Mesendoderm (in vitro differentiated cells): Measurements from ENCODE around the gene DCAF11.

Experiments used
- DNase-seq: peaks from one replicate; pipeline ENCODE4 v3.0.0; 2013
- H2AK5ac ChIP-seq: 2 replicates; pipeline ENCODE4 v1.6.1; 2013; ENCODE audit warnings: low read length, inconsistent platforms
- H2BK120ac ChIP-seq: 2 replicates; pipeline ENCODE4 v1.6.1; 2013; ENCODE audit warnings: low read depth, mild to moderate bottlenecking, low read length, moderate library complexity, mixed read lengths
- H2BK15ac ChIP-seq: replicated peaks from 2 replicates; pipeline ENCODE4 v1.6.1; 2013; ENCODE audit warnings: low read depth, mild to moderate bottlenecking, moderate library complexity
- H2BK5ac ChIP-seq: 2 replicates; pipeline ENCODE4 v1.6.1; 2013; ENCODE audit warnings: low read length, inconsistent platforms
- H3K18ac ChIP-seq: 2 replicates; pipeline ENCODE4 v1.6.1; 2013; ENCODE audit warnings: mild to moderate bottlenecking, low read length, mixed read lengths
- H3K23ac ChIP-seq: one replicate; pipeline ENCODE4 v1.6.1; 2013; ENCODE audit warnings: low read length
- H3K27ac ChIP-seq: 2 replicates; pipeline ENCODE4 v1.5.1; 2013; ENCODE audit warnings: low read depth, mild to moderate bottlenecking, inconsistent platforms, low read length, moderate library complexity
- H3K27me3 ChIP-seq: 2 replicates; pipeline ENCODE4 v1.6.1; 2013; ENCODE audit warnings: low read length, control low read depth, mild to moderate bottlenecking, inconsistent platforms; ENCODE audit not compliant: insufficient read depth, poor library complexity
- H3K36me3 ChIP-seq: 2 replicates; pipeline ENCODE4 v1.6.1; 2013; ENCODE audit warnings: low read length, inconsistent platforms; ENCODE audit not compliant: control insufficient read depth, insufficient read depth
- H3K4ac ChIP-seq: one replicate; pipeline ENCODE4 v1.6.1; 2013; ENCODE audit warnings: low read depth, mild to moderate bottlenecking, low read length, moderate library complexity
- H3K4me1 ChIP-seq: 2 replicates; pipeline ENCODE4 v1.6.1; 2013; ENCODE audit warnings: low read depth, low read length, inconsistent platforms; ENCODE audit not compliant: control insufficient read depth
- H3K4me2 ChIP-seq: 2 replicates; pipeline ENCODE4 v1.6.1; 2013; ENCODE audit warnings: low read length
- H3K4me3 ChIP-seq: 2 replicates; pipeline ENCODE4 v1.5.1; 2013; ENCODE audit warnings: mild to moderate bottlenecking, low read length
- H3K56ac ChIP-seq: one replicate; pipeline ENCODE4 v1.6.1; 2013; ENCODE audit warnings: low read length
- H3K79me1 ChIP-seq: 2 replicates; pipeline ENCODE4 v1.6.1; 2013; ENCODE audit warnings: low read length, inconsistent platforms
- H3K79me2 ChIP-seq: 2 replicates; pipeline ENCODE4 v1.6.1; 2013; ENCODE audit warnings: mild to moderate bottlenecking, low read length; ENCODE audit not compliant: control insufficient read depth, insufficient read depth
- H3K9ac ChIP-seq: 2 replicates; pipeline ENCODE4 v1.6.1; 2013; ENCODE audit warnings: low read length, inconsistent platforms
- H4K5ac ChIP-seq: one replicate; pipeline ENCODE4 v1.6.1; 2013; ENCODE audit warnings: low read length
- H4K8ac ChIP-seq: one replicate; pipeline ENCODE4 v1.6.1; 2013; ENCODE audit warnings: low read depth, mild to moderate bottlenecking, control low read depth, low read length, moderate library complexity
- WGBS: extraction: QIAGEN DNeasy Blood & Tissue Kit; methylation state at CpG from one replicate; pipeline ENCODE4 v1.1.7; 2013; ENCODE audit warnings: low lambda C conversion rate, missing lambda C conversion rate; ENCODE audit not compliant: insufficient coverage; ENCODE audit errors: extremely low coverage; 5-methylcytosine and 5-hydroxymethylcytosine counted together

The DCAF11 gene

DNA sequence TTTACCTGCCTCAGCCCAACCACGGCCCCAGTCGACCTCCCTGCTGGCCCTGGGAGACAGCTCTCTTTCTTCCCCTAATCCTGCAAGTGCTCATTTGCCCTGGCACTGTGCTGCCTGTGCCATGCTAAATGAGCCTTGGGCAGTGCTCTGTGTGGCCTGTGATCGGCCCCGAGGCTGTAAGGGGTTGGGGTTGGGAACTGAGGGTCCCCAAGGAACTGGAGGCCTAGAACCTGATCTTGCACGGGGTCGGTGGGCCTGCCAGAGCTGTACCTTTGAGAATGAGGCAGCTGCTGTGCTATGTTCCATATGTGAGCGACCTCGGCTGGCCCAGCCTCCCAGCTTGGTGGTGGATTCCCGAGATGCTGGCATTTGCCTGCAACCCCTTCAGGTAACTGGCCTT is 35.5 kb downstream of the DCAF11 start:
- Histone ChIP-seq H3K79me1 (peaks cover 20% of the 10 kb centered on the region), H3K27me3 (no peaks in the 10 kb centered on the region), H4K8ac (no peak overlapping the region), H4K5ac (no peak overlapping the region), H3K4ac (no peak overlapping the region), H3K56ac (no peak overlapping the region), H3K4me3 (no peak overlapping the region), H3K4me1 (peaks cover 8% of the 10 kb centered on the region), H3K36me3 (peaks cover 12% of the 10 kb centered on the region), H2BK15ac (no peak overlapping the region), H3K9ac (no peak overlapping the region), H2BK5ac (no peak overlapping the region), H3K27ac (no peak overlapping the region), H2AK5ac (no peak overlapping the region), H3K23ac (no peak overlapping the region), H3K4me2 (no peak overlapping the region), H3K18ac (no peak overlapping the region), H3K79me2 (peaks cover 16% of the 10 kb centered on the region), H2BK120ac (no peak overlapping the region)
- no CpG with 5 or more reads among the region's 9 CpGs for WGBS
- DNase-seq: no peak

DNA sequence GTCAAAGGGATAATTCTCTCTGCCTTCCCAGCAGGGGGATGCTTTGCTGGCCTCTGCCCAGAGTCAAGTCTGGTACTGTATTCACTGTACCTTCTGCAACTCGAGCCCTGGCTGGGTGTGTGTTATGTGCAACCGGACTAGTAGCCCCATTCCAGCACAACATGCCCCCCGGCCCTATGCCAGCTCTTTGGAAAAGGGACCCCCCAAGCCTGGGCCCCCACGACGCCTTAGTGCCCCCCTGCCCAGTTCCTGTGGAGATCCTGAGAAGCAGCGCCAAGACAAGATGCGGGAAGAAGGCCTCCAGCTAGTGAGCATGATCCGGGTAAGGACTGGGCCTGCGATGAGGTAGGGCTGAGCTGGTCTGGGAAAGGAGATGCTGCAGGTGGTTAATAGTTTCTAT is 36.0 kb downstream of the DCAF11 start:
- no peak overlapping the region for H3K4ac ChIP-seq
- no peak overlapping the region for H4K5ac ChIP-seq
- no peak overlapping the region for H3K4me3 ChIP-seq
- WGBS: no CpG with 5 or more reads among the region's 9 CpGs
- H4K8ac ChIP-seq: no peak overlapping the region
- H3K4me1 ChIP-seq: peaks cover 8% of the 10 kb centered on the region
- H2AK5ac ChIP-seq: no peak overlapping the region
- H3K27ac ChIP-seq: no peak overlapping the region
- DNase-seq: no peak
- H3K56ac ChIP-seq: no peak overlapping the region
- peaks cover 18% of the 10 kb centered on the region for H3K79me1 ChIP-seq
- peaks cover 16% of the 10 kb centered on the region for H3K36me3 ChIP-seq
- no peak overlapping the region for H3K4me2 ChIP-seq
- no peak overlapping the region for H2BK15ac ChIP-seq
- H3K9ac ChIP-seq: no peak overlapping the region
- H3K23ac ChIP-seq: no peak overlapping the region
- H2BK5ac ChIP-seq: no peak overlapping the region
- no peaks in the 10 kb centered on the region for H3K27me3 ChIP-seq
- no peak overlapping the region for H3K18ac ChIP-seq
- H2BK120ac ChIP-seq: no peak overlapping the region
- H3K79me2 ChIP-seq: peaks cover 16% of the 10 kb centered on the region

GRCh38 chr14:24150993-24151392 is 36.4 kb downstream of the DCAF11 start:
- WGBS: no CpG with 5 or more reads among the region's 9 CpGs
- Histone ChIP-seq H3K36me3 (peaks cover 19% of the 10 kb centered on the region), H3K79me2 (peaks cover 16% of the 10 kb centered on the region), H3K4ac (no peak overlapping the region), H3K4me2 (no peak overlapping the region), H3K27me3 (no peaks in the 10 kb centered on the region), H2BK120ac (no peak overlapping the region), H3K9ac (no peak overlapping the region), H2AK5ac (no peak overlapping the region), H3K27ac (no peak overlapping the region), H3K23ac (no peak overlapping the region), H3K18ac (no peak overlapping the region), H2BK5ac (no peak overlapping the region), H3K56ac (no peak overlapping the region), H4K8ac (no peak overlapping the region), H2BK15ac (no peak overlapping the region), H3K79me1 (peaks cover 16% of the 10 kb centered on the region), H3K4me3 (no peak overlapping the region), H4K5ac (no peak overlapping the region), H3K4me1 (peaks cover 3% of the 10 kb centered on the region)
- no peak for DNase-seq

DNA sequence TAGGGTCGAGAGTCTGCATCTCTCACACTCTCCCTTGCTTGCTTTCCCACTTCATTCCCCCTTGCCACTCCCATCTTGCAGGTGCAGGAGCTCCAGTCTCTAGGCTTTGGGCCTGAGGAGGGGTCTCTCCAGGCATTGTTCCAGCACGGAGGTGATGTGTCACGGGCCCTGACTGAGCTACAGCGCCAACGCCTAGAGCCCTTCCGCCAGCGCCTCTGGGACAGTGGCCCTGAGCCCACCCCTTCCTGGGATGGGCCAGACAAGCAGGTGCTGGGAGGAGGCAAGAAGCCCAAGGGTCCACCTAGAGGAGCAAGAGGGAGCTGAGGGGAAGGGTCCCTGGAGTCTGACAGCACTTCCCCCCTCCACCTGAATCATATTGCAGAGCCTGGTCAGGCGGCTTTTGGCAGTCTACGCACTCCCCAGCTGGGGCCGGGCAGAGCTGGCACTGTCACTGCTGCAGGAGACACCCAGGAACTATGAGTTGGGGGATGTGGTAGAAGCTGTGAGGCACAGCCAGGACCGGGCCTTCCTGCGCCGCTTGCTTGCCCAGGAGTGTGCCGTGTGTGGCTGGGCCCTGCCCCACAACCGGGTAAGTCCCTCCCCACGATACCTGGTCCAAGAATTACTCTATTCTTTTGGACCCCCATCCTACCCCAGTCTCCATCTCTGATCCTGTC is 37.0 kb downstream of the DCAF11 start:
- H3K56ac ChIP-seq: no peak overlapping the region
- no peak overlapping the region for H3K27ac ChIP-seq
- peaks cover 16% of the 10 kb centered on the region for H3K79me1 ChIP-seq
- H4K8ac ChIP-seq: no peak overlapping the region
- no peak overlapping the region for H3K9ac ChIP-seq
- peaks cover 3% of the 10 kb centered on the region for H3K4me1 ChIP-seq
- no peak overlapping the region for H2AK5ac ChIP-seq
- no peak overlapping the region for H3K18ac ChIP-seq
- no peak overlapping the region for H4K5ac ChIP-seq
- H3K23ac ChIP-seq: no peak overlapping the region
- no peak overlapping the region for H2BK5ac ChIP-seq
- no peak overlapping the region for H2BK120ac ChIP-seq
- no peak overlapping the region for H3K4ac ChIP-seq
- H2BK15ac ChIP-seq: no peak overlapping the region
- H3K27me3 ChIP-seq: no peaks in the 10 kb centered on the region
- H3K4me3 ChIP-seq: no peak overlapping the region
- WGBS: no CpG with 5 or more reads among the region's 16 CpGs
- peaks cover 20% of the 10 kb centered on the region for H3K36me3 ChIP-seq
- peaks cover 16% of the 10 kb centered on the region for H3K79me2 ChIP-seq
- no peak overlapping the region for H3K4me2 ChIP-seq
- no peak for DNase-seq

- no peak for DNase-seq
- Histone ChIP-seq H4K8ac (no peak overlapping the region), H3K4me1 (no peaks in the 10 kb centered on the region), H3K4me3 (no peak overlapping the region), H3K9ac (no peak overlapping the region), H3K18ac (no peak overlapping the region), H2BK5ac (no peak overlapping the region), H3K56ac (no peak overlapping the region), H2AK5ac (no peak overlapping the region), H2BK120ac (no peak overlapping the region), H2BK15ac (no peak overlapping the region), H3K23ac (no peak overlapping the region), H3K79me1 (peaks cover 1% of the 10 kb centered on the region), H3K36me3 (peaks cover 31% of the 10 kb centered on the region), H3K4me2 (no peak overlapping the region), H3K27ac (no peak overlapping the region), H4K5ac (no peak overlapping the region), H3K27me3 (no peaks in the 10 kb centered on the region), H3K4ac (no peak overlapping the region), H3K79me2 (no peaks in the 10 kb centered on the region)
- WGBS: no CpG with 5 or more reads among the region's 10 CpGs
Measured at GRCh38 chr14:24155100-24155499, 40.5 kb downstream of the DCAF11 start.

DNA sequence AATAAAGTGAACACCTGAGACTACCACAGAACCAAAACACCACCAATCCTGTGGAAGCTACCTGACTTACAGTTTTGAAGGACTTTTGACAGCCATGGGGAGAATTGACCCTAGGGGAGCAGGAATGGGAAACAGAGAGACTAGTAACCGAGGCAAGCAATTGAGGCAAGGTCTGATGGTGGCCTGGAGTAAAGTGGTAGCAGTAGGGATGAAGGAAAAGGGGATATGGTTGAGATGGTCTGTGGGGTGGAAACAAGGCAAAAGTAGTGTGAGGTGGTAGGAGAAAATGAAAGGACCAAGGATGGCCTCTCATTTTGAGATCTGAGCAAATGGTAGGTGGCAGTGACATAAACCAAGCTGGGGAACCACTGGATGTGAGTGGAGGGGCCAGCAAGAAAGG is 42.3 kb downstream of the DCAF11 start:
- H3K36me3 ChIP-seq: peaks cover 22% of the 10 kb centered on the region
- DNase-seq: no peak
- no peak overlapping the region for H3K18ac ChIP-seq
- no peak overlapping the region for H2BK15ac ChIP-seq
- H2BK5ac ChIP-seq: no peak overlapping the region
- no peak overlapping the region for H3K23ac ChIP-seq
- WGBS: no CpG with 5 or more reads among the region's 1 CpG
- H3K4me1 ChIP-seq: peaks cover 5% of the 10 kb centered on the region
- H3K27ac ChIP-seq: no peak overlapping the region
- no peak overlapping the region for H3K9ac ChIP-seq
- no peak overlapping the region for H4K8ac ChIP-seq
- H3K79me1 ChIP-seq: peaks cover under 1% of the 10 kb centered on the region
- H3K56ac ChIP-seq: no peak overlapping the region
- no peak overlapping the region for H2AK5ac ChIP-seq
- no peaks in the 10 kb centered on the region for H3K79me2 ChIP-seq
- H3K4me2 ChIP-seq: no peak overlapping the region
- no peak overlapping the region for H3K4ac ChIP-seq
- H2BK120ac ChIP-seq: no peak overlapping the region
- H4K5ac ChIP-seq: no peak overlapping the region
- H3K27me3 ChIP-seq: no peaks in the 10 kb centered on the region
- H3K4me3 ChIP-seq: no peak overlapping the region
